ENCODE data around the gene IFNL1. TPM values are rescaled to one million over a fixed set of nuclear protein-coding genes. Genes with fewer than 3 reads are reported as not detected.
"Not testable (repeated sequence)": the region's sequence is repeated elsewhere in the genome, so short reads cannot be mapped to it uniquely, and the experiment has no call there.

The IFNL1 gene
- total and polyA plus RNA-seq, 9 donors, result not detected

- no peak for DNase-seq
- Histone ChIP-seq H3K9me3 (no peaks in the 10 kb centered on the region), H3K27ac (no peak overlapping the region), H3K27me3 (no peaks in the 10 kb centered on the region), H3K36me3 (no peaks in the 10 kb centered on the region), H3K4me1 (ENCODE audit: insufficient read depth) (peaks cover 2% of the 10 kb centered on the region), H3K4me3 (no peak overlapping the region)
- WGBS, 3 donors, result 10 to 14% (median 11%) methylated on average over 11 to 17 of the region's 17 CpGs
- intact Hi-C loops (cut with DNase I), result no loop called here
- TF ChIP-seq EP300 (IDR thresholded peaks at IDR 0.05) (no peak), CTCF (IDR thresholded peaks at IDR 0.05) (no peak), POLR2A (IDR thresholded peaks at IDR 0.05) (no peak)
Measured at GRCh38 chr19:39263912-39264305, 32.3 kb upstream of the IFNL1 start.

GRCh38 chr19:39264306-39265290 is 31.6 kb upstream of the IFNL1 start:
- no peak for DNase-seq
- intact Hi-C loops (cut with DNase I), result no loop called here

GRCh38 chr19:39265321-39265916 is 30.8 kb upstream of the IFNL1 start:
- WGBS, 3 donors, result 31 to 44% (median 43%) methylated on average over 39 of the region's 39 CpGs
- no peak for TF ChIP-seq EP300 (IDR thresholded peaks at IDR 0.05)
- no peak for TF ChIP-seq POLR2A (IDR thresholded peaks at IDR 0.05)
- TF ChIP-seq CTCF (IDR thresholded peaks at IDR 0.05), result no peak
- DNase-seq, result no peak
- intact Hi-C loops (cut with DNase I), result no loop called here
- no peaks in the 10 kb centered on the region for H3K9me3 ChIP-seq
- H3K4me1 ChIP-seq (ENCODE audit: insufficient read depth), result peaks cover 2% of the 10 kb centered on the region
- no peaks in the 10 kb centered on the region for H3K36me3 ChIP-seq
- H3K27ac ChIP-seq, result no peak overlapping the region
- no peaks in the 10 kb centered on the region for H3K27me3 ChIP-seq
- no peak overlapping the region for H3K4me3 ChIP-seq

More at GRCh38 chr19:39264306-39265290, 31.6 kb upstream of the IFNL1 start:
- H3K9me3 ChIP-seq, result no peaks in the 10 kb centered on the region
- TF ChIP-seq EP300 (IDR thresholded peaks at IDR 0.05) (no peak), POLR2A (IDR thresholded peaks at IDR 0.05) (no peak)
- H3K27ac ChIP-seq, result no peak overlapping the region
- WGBS, 3 donors, result 2% methylated on average over 72 to 102 of the region's 102 CpGs
- no peaks in the 10 kb centered on the region for H3K36me3 ChIP-seq
- peaks cover 2% of the 10 kb centered on the region for H3K4me1 ChIP-seq (ENCODE audit: insufficient read depth)
- no peak overlapping the region for H3K4me3 ChIP-seq
- no peaks in the 10 kb centered on the region for H3K27me3 ChIP-seq

- H3K27ac ChIP-seq; H3K4me3 ChIP-seq; H3K36me3 ChIP-seq; DNase-seq; H3K27me3 ChIP-seq; H3K9me3 ChIP-seq; intact Hi-C loops (cut with DNase I); H3K4me1 ChIP-seq (ENCODE audit: insufficient read depth): not testable (repeated sequence)
- WGBS, 3 donors, result no CpG with 5 or more reads among the region's 1 CpG
Measured at GRCh38 chr19:39268085-39268484, 28.1 kb upstream of the IFNL1 start, which contains the start of gene IFNL2. TSS of gene IFNL2 (plus strand) at chr19:39268396. CDS start at chr19:39268569, 173 bp downstream.

GRCh38 chr19:39268531-39269223 is 27.5 kb upstream of the IFNL1 start:
- DNase-seq; H3K27ac ChIP-seq; H3K27me3 ChIP-seq; H3K36me3 ChIP-seq; H3K9me3 ChIP-seq; H3K4me3 ChIP-seq; intact Hi-C loops (cut with DNase I); H3K4me1 ChIP-seq (ENCODE audit: insufficient read depth): not testable (repeated sequence)
- WGBS, 3 donors, result 73 to 78% (median 75%) methylated on average over 9 to 10 of the region's 10 CpGs

- H3K27me3 ChIP-seq; H3K9me3 ChIP-seq; DNase-seq; H3K27ac ChIP-seq; H3K4me3 ChIP-seq; H3K36me3 ChIP-seq; intact Hi-C loops (cut with DNase I); H3K4me1 ChIP-seq (ENCODE audit: insufficient read depth): not testable (repeated sequence)
- WGBS, 3 donors, result 55 to 74% (median 63%) methylated on average over 10 of the region's 10 CpGs
Measured at GRCh38 chr19:39269369-39269768, 26.8 kb upstream of the IFNL1 start.

Measured in ovary (tissue), 9 donors.